GM23248 (cell line): ENCODE data around the gene FAM229A.

Experiments
- EZH2 ChIP-seq: fragments of 200-600 bp; sonication (generic); IDR thresholded peaks from 2 replicates; pipeline ENCODE4 v1.6.1; 2018; ENCODE audit warnings: antibody characterized with exemption, mild to moderate bottlenecking; ENCODE audit not compliant: insufficient read depth, poor library complexity, severe bottlenecking
- EZH2phosphoT487 ChIP-seq: fragments of 200-600 bp; sonication (generic); IDR thresholded peaks from 2 replicates; pipeline ENCODE4 v1.6.1; 2018; ENCODE audit warnings: antibody characterized with exemption, moderate library complexity, mild to moderate bottlenecking, low read depth; ENCODE audit not compliant: insufficient read depth

DNA sequence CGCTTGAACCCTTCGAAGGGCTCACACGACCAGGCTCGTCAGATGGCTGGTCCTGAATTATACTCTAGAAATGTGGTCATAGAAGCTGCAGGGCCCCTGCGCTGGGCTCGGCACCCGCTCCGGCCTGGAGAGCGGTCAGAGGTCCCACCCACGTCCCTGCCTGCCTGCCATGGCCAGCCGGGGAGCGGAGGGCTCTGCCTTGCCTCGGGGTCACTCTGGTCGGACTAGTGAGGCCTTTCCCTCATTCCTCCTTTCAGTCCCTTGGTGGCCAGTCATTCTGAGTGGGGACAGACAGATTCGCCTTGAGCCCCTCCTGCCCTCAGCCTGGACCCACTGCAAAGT is 25.7 kb downstream of the FAM229A start:
- TF ChIP-seq EZH2 (no peak), EZH2phosphoT487 (no peak)
